IMR-90 (cell line): ENCODE measurements around the gene RPL41. TPM values are rescaled to one million over a fixed set of nuclear protein-coding genes. Genes with fewer than 3 reads are reported as not detected.
A peak's percentile ranks its signal among the peaks of the same experiment; 100 is the strongest.

Source experiments
- MAZ ChIP-seq: IDR thresholded peaks from 2 replicates; pipeline ENCODE4 v1.6.1; 2012; ENCODE audit warnings: low read depth, mild to moderate bottlenecking, low read length, improper control_type of control experiment, moderate library complexity, borderline replicate concordance
- MXI1 ChIP-seq: IDR thresholded peaks from 2 replicates; pipeline ENCODE4 v1.6.1; 2012; ENCODE audit warnings: low read depth, mild to moderate bottlenecking, low read length, moderate library complexity, borderline replicate concordance
- polyA plus RNA-seq, 3 experiments: library from polyadenylated mRNA; depleted of rRNA; stranded (reverse); fragments of >200 nt; gene quantifications; 2 replicates each; pipeline ENCODE4 v1.2.3, GENCODE V29; 2012; ENCODE audit warnings: low replicate concordance in 1 of 3
- total RNA-seq: library from RNA; depleted of rRNA; stranded (reverse); fragments of >200 nt; gene quantifications from 2 replicates; pipeline ENCODE4 v1.2.3, GENCODE V29; 2012

RPL41 gene
- total and polyA plus RNA-seq, 2 of the 4 experiments (the other 2 are of a cell fraction), result 1,119 to 9,394 TPM

DNA sequence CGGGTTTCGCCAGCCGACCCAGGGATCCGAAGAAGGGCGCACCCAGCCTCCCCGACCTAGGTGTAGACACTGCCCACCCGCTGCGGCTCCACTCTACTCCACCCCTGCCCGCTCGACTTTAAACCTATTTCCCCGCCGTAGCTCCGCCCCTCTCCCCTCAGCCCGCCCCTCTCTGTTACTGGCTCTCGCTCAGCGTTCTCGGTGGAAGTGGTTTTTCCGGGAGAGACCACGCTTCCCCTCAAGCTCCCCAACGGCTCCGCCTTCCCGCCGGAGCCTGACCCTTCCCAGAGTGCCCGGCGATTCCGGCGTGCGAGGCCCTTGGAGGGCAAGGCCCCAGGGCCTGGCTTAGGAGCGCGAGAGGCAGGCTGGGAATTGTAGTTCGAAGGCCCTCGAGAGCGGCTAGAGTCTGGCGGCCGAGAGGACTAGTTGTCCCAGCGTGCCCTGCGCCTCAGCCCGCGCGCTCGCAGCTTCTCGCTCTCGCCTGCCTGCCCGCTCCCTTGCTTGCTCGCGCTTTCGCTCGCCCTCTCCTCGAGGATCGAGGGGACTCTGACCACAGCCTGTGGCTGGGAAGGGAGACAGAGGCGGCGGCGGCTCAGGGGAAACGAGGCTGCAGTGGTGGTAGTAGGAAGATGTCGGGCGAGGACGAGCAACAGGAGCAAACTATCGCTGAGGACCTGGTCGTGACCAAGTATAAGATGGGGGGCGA is 12.2 kb upstream of the RPL41 start, which contains the start of gene PA2G4 (continued):
- TF ChIP-seq MXI1 (peak; percentile 93), MAZ (peak; percentile 86)
